Lower leg skin (tissue), 3 donors: ENCODE measurements around the gene LRRIQ4.

Experiments
- POLR2A ChIP-seq, 2 donors: fragments of 450-650 bp; IDR thresholded peaks; one replicate each; pipeline ENCODE4 v1.6.1; 2016 to 2017; ENCODE audit warnings: antibody characterized with exemption in 2 of 2, mild to moderate bottlenecking in 1 of 2, moderate library complexity in 1 of 2
- TF ChIP-seq, protein P1 (sequence below), 3 donors: fragments of 450-650 bp; IDR thresholded peaks; one replicate each; pipeline ENCODE4 v1.5.1; 2016; ENCODE audit warnings: antibody characterized with exemption in 3 of 3, mild to moderate bottlenecking in 3 of 3, moderate library complexity in 2 of 3

DNA sequence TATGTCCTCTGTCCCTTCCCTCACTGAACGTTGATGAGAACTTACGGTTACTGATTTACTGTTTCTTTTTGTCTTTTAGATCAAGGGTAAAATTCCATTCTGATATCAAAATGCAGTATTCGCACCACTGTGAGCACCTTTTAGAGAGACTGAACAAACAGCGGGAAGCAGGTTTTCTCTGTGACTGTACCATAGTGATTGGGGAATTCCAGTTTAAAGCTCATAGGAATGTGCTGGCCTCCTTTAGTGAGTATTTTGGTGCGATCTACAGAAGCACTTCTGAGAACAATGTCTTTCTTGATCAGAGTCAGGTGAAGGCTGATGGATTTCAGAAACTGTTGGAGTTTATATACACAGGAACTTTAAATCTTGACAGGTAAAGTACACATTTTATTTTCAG lies 38.5 kb upstream of the LRRIQ4 start:
- no peak for TF ChIP-seq POLR2A (IDR thresholded peaks at IDR 0.05)
- TF ChIP-seq, protein P1, sequence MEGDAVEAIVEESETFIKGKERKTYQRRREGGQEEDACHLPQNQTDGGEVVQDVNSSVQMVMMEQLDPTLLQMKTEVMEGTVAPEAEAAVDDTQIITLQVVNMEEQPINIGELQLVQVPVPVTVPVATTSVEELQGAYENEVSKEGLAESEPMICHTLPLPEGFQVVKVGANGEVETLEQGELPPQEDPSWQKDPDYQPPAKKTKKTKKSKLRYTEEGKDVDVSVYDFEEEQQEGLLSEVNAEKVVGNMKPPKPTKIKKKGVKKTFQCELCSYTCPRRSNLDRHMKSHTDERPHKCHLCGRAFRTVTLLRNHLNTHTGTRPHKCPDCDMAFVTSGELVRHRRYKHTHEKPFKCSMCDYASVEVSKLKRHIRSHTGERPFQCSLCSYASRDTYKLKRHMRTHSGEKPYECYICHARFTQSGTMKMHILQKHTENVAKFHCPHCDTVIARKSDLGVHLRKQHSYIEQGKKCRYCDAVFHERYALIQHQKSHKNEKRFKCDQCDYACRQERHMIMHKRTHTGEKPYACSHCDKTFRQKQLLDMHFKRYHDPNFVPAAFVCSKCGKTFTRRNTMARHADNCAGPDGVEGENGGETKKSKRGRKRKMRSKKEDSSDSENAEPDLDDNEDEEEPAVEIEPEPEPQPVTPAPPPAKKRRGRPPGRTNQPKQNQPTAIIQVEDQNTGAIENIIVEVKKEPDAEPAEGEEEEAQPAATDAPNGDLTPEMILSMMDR (IDR thresholded peaks at IDR 0.05), result no peak
